Right lobe of liver (tissue), 6 donors: Measurements from ENCODE around the gene SPDYA. TPM values are rescaled to one million over a fixed set of nuclear protein-coding genes. Genes with fewer than 3 reads are reported as not detected.

Source experiments
- ATAC-seq, 4 donors: fragments of 200-7000 bp; cut with Tn5 transposase; one replicate each; pipeline ENCODE4 v1.9.1; 2020; ENCODE audit warnings: mild to moderate bottlenecking in 4 of 4, moderate library complexity in 4 of 4
- DNase-seq, 3 donors: peaks; one replicate each; pipeline ENCODE4 v3.0.0-alpha.2; 2020
- H3K27ac ChIP-seq, 3 donors: fragments of 200-600 bp; one replicate each; pipeline ENCODE4 v1.8.0; 2022
- H3K27me3 ChIP-seq, 2 donors: fragments of 200-600 bp; one replicate each; pipeline ENCODE4 v1.8.0; 2022
- H3K36me3 ChIP-seq, 4 donors: fragments of 200-600 bp; sonication (generic) in 1 of 4; one replicate each; pipeline versions ENCODE4 v1.5.1 to v1.8.0; 2017 to 2022; ENCODE audit warnings: control low read depth in 1 of 4
- H3K4me1 ChIP-seq, 4 donors: fragments of 200-600 bp; sonication (generic) in 1 of 4; one replicate each; pipeline versions ENCODE4 v1.5.1 to v1.8.0; 2017 to 2022; ENCODE audit warnings: control low read depth in 1 of 4
- H3K4me3 ChIP-seq, 3 donors: fragments of 200-600 bp; one replicate each; pipeline ENCODE4 v1.8.0; 2022
- H3K9me3 ChIP-seq, 4 donors: fragments of 200-600 bp; sonication (generic) in 1 of 4; one replicate each; pipeline versions ENCODE4 v1.5.1 to v1.8.0; 2017 to 2022; ENCODE audit warnings: control low read depth in 1 of 4
- CTCF ChIP-seq, 4 donors: fragments of 200-600 bp in 3 of 4; fragments of 450-650 bp in 1 of 4; IDR thresholded peaks; one replicate each; pipeline versions ENCODE4 v1.5.1 to v1.8.0; 2016 to 2022; ENCODE audit warnings: antibody characterized with exemption in 4 of 4, mild to moderate bottlenecking in 2 of 4
- POLR2A ChIP-seq: fragments of 450-650 bp; IDR thresholded peaks from one replicate; pipeline ENCODE4 v1.6.1; 2017; ENCODE audit warnings: antibody characterized with exemption, mild to moderate bottlenecking
- WGBS: methylation state at CpG from one replicate; pipeline ENCODE4 v1.1.6; 2018; ENCODE audit warnings: low coverage, low lambda C conversion rate; ENCODE audit not compliant: insufficient coverage; ENCODE audit errors: missing lambda C conversion rate; 5-methylcytosine and 5-hydroxymethylcytosine counted together
- intact Hi-C, 2 donors: fragments of 100-400 bp; cut with DNase I; formaldehyde crosslinking; loops; one replicate each; pipeline versions ENCODE4 v1.11.2 to v1.14.1; 2022
- total RNA-seq, 6 experiments: library from RNA; depleted of rRNA in 2 of 6; stranded (reverse); fragments of >200 nt in 2 of 6; fragmentation: NEBNext Ultra II Directional in 3 of 6; extraction: Animal tissue kit (Norgen Biotek cat#: 25700) in 3 of 6; gene quantifications; one replicate each; pipeline versions ENCODE4 v1.1.0 to v1.2.4, GENCODE V29; 2016 to 2023
- donor health status: DM: no; HTN: yes; CAD: no.
- donor health status: DM: no; HTN: no; CAD: no.
- donor health status: DM: no; HTN: no; CAD: no.
- donor health status: DM: no; HTN: yes; CAD: no.
- donor health status: DM: no; HTN: yes; CAD: no.

Gene SPDYA
- total RNA-seq, 6 experiments from 2014 or later, result 0.15 to 0.55 (median 0.42) TPM; not detected in 1

GRCh38 chr2:28898048-28898447, 87.4 kb downstream of the SPDYA start:
- Histone ChIP-seq H3K36me3 (peaks cover 0 to 8% (median 0%) of the 10 kb centered on the region in 4 donors), H3K27ac (no peak overlapping the region), H3K27me3 (no peaks in the 10 kb centered on the region), H3K9me3 (no peaks in the 10 kb centered on the region), H3K4me1 (peaks cover 0 to 37% (median 9%) of the 10 kb centered on the region in 4 donors), H3K4me3 (no peak overlapping the region)
- DNase-seq, result no peak
- intact Hi-C loops, result no loop called here
- TF ChIP-seq CTCF (IDR thresholded peaks at IDR 0.05) (no peak), POLR2A (no peak)
- no peak for ATAC-seq
- WGBS, result 47% methylated on average over 1 of the region's 1 CpG

Other genes with a start within 250 kb of the SPDYA start
- gene PPP1CB, start 59.0 kb upstream of the SPDYA start, total RNA-seq, result 10 to 100 TPM; 55.7 to 86.3 (median 71.4) TPM
- 1 to 10 TPM; 6.4 to 9.5 (median 7.6) TPM for gene TRMT61B, start 59.5 kb downstream of the SPDYA start, total RNA-seq
- 10 to 100 TPM; 17.9 to 23.8 (median 22.5) TPM for gene WDR43, start 83.8 kb downstream of the SPDYA start, total RNA-seq
- under 1 TPM in 5 of 6 experiments, not detected in 1; 0.06 to 0.37 (median 0.14) TPM for gene TOGARAM2, start 170.5 kb downstream of the SPDYA start, total RNA-seq